Left lobe of liver (tissue), 2 donors: ENCODE measurements around the gene SLC26A2. TPM values are rescaled to one million over a fixed set of nuclear protein-coding genes. Genes with fewer than 3 reads are reported as not detected.

ENCODE experiments used
- ATAC-seq: fragments of 200-7000 bp; cut with Tn5 transposase; one replicate; pipeline ENCODE4 v1.9.1; 2020; ENCODE audit warnings: mild to moderate bottlenecking, moderate library complexity
- DNase-seq: peaks from one replicate; pipeline ENCODE4 v3.0.0-alpha.2; 2020; ENCODE audit warnings: low spot score
- total RNA-seq: library from RNA; stranded (reverse); gene quantifications from one replicate; pipeline ENCODE4 v1.2.1, GENCODE V29; 2021
- donor health status: DM: no; HTN: no; CAD: no; lungs with moderate emphysema.
- donor health status: DM: no; HTN: yes; CAD: no.

Gene SLC26A2
- total RNA-seq, 1 donor from 2014 or later: 1.3 TPM

- no peak for DNase-seq
- ATAC-seq: no peak
These were observed 678 bp downstream of the SLC26A2 start for GRCh38 chr5:149961186-149961685.

DNA sequence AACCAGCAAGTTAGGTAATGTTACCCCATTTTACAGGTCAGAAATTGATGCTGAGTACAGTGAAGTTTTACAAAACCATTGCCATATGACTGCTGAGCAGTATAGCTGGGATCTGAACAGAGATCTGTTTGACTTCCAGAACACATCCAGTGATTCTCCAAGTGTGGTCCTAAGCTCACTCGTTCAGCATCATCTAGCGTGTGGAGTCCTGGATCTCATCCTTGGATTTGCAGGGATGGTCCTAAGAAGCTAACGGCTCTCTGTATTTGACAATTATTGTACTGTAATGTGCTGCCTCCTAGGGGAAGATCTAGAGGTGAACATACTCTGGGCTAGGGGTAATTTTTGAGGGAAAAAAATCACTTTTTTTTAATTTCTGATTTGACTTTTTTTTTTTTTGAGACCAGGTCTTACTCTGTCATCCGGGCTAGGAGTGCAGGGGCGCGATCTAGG, 1.4 kb downstream of the SLC26A2 start:
- DNase-seq: no peak
- ATAC-seq: no peak

DNA sequence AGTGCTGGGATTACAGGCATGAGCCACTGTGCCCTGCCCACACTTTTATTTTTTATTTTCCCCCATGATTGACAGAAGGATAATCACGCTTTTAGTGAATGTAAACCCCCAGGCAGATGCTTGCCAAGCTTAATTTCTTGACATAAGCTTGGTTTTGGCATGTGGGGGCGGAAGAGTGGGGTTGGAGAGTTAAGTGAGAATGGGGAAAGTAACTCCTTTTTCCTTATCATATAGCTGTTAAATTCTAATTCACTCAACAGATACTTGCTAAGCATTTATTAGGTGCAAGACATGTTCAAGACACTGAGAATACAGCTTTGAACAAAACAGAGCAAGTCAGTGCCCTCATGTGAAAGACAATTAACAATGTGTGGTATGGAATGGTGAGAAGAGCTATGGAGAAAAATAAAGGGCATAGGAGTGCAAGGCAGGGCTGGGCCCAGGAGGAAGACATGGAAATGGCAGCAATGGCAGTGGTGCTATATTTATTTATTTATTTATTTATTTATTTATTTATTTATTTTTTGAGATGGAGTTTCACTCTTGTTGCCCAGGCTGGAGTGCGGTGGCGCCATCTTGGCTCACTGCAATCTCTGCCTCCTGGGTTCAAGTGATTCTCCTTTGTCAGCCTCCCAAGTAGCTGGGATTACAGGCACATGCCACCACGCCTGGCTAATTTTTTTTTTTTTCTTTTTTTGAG, 2.2 kb downstream of the SLC26A2 start:
- ATAC-seq: no peak

DNA sequence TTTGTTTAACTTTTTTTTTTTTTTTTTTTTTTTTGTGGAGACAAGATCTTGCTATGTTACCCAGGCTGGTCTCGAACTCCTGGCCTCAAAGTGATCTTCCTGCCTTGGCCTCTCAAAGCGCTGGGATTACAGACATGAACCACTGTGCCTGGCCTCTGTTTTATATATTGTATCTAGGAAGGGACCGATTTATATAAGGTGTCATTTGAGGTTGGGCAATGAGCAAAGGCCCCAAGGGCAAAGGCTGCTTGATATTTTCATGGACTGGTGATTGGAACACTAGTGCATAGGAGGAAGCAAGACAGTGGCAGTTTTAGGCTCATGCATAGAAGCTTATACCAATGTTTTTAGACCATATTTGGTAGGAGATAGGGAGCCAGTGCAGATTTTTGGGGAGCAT, 3.2 kb downstream of the SLC26A2 start:
- DNase-seq: no peak
- ATAC-seq: no peak

More for the DNA sequence above, 2.2 kb downstream of the SLC26A2 start:
- no peak for DNase-seq

- no peak for DNase-seq
- ATAC-seq: no peak
These were observed 6.4 kb downstream of the SLC26A2 start for GRCh38 chr5:149966946-149967345.

DNA sequence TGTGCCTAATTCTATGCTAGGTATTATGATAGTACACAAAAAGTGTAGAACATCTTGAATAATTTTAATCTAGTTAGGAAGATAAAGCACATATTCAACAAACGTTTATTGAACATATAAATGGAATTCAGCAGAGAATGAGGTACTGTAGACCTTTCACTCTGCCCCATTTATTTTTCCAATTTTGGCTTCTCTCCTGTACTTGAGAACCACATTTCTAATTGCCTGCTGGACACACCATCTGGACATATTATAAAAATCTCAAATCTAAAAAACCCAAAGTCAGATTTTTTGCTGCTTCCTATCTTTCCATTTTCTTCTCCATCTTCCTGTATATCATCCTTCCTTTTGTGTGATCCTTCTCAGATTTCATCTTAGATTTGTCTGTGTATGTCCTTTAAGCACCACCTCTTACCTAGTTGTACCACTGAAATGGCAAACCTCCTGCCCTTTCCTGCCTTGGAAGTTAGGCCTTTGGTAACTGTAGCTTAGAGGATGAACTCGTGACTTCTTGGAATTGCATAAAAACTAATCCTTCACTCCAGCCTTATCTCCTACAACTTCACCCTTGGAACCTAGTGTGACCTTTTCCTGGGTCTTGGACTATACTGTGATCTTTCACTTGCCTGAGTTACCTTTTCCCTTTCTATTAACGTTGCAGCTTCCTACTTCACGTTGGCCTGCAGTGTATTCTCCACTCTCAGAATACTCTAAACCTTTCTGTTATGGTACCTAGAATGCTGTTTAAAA, 8.8 kb downstream of the SLC26A2 start:
- ATAC-seq (no peak), DNase-seq (no peak)

- no peak for DNase-seq
- no peak for ATAC-seq
These were observed 14.9 kb downstream of the SLC26A2 start for GRCh38 chr5:149975409-149975808.

DNA sequence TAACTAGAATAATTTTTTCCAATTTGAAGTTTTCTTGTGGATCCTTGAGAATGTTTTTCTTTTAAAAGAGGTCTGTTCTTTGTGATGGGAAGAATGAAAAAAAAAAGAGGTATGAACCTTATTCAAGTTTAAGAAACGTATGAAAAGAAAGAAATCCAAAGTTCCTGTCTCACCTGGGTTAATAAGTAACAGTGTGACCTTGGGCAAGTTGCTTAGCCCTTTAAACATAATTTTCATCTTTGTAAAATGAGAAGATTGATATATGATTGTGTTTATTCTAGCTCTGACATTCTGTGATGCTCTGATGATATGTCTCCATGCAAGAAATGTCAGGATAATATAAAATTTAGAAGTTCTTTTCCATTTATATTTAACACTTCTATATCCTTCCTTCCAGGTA, 19.3 kb downstream of the SLC26A2 start:
- ATAC-seq (no peak), DNase-seq (no peak)

DNA sequence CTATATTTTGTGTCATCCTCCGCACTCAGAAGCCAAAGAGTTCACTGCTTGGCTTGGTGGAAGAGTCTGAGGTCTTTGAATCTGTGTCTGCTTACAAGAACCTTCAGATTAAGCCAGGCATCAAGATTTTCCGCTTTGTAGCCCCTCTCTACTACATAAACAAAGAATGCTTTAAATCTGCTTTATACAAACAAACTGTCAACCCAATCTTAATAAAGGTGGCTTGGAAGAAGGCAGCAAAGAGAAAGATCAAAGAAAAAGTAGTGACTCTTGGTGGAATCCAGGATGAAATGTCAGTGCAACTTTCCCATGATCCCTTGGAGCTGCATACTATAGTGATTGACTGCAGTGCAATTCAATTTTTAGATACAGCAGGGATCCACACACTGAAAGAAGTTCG, 20.6 kb downstream of the SLC26A2 start:
- DNase-seq (no peak), ATAC-seq (no peak)

GRCh38 chr5:149982505-149982904, 21.9 kb downstream of the SLC26A2 start:
- ATAC-seq (no peak), DNase-seq (no peak)

GRCh38 chr5:149988126-149988525, 27.6 kb downstream of the SLC26A2 start:
- ATAC-seq (no peak), DNase-seq (no peak)

DNA sequence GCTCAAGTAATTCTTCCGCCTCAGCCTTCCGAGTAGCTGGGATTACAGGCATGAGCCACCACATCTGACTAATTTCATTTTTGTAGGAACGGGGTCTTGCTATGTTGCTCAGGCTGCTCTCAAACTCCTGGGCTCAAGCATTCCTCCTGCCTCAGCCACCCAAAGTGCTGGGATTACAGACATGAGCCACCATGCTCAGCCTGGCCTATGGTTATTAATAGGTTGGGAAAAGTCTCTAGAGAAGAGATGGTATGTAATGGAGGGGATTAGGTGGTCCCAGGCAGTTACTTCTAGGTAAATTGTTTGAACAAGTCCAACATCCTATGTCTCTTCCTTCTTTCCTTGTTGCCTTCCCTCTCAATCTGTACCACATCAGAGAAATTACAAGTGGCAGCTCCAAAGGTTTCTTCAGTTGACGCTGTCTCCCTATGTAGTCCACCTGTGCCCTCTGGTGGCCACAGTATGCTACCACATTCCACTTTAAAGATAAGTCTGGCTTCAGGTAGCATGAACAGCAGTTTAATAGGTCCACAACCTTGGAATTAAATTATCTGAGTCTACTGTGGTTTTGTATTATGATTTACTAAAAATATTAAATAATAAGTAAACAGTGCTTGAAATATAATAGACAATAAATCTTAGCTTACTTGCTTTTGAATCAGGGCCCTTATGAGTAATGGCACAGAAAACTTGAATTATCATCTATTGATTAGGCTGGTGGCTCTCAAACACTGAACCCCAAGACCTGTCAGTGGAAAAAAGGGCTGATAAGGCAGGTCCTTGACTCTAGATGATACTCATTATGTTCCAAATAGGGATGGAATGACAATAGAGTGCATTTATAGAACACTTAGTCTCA, 30.2 kb downstream of the SLC26A2 start:
- ATAC-seq: peak; percentile 99
- DNase-seq: peak; percentile 67

DNA sequence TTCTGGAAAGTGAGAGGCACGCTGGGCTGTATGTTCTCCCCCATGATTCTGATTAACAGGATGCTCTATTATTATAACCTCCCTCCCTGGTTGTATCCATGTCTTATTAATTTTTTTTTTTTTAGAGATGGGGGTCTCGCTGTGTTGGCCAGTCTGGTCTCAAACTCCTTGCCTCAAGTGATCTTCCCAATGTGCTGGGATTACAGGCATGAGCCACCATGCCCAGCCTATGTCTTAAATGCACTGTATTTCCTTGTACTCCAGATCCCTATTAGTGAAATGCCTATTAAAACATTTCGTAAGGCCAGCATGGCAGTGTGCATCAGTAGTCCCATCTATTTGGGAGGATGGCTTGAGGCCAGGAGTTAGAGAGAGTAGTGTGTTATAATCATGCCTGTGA, 32.9 kb downstream of the SLC26A2 start:
- ATAC-seq: no peak

GRCh38 chr5:149995385-149996204, 35.0 kb downstream of the SLC26A2 start:
- no peak for DNase-seq
- no peak for ATAC-seq

More for the DNA sequence above, 32.9 kb downstream of the SLC26A2 start:
- no peak for DNase-seq

DNA sequence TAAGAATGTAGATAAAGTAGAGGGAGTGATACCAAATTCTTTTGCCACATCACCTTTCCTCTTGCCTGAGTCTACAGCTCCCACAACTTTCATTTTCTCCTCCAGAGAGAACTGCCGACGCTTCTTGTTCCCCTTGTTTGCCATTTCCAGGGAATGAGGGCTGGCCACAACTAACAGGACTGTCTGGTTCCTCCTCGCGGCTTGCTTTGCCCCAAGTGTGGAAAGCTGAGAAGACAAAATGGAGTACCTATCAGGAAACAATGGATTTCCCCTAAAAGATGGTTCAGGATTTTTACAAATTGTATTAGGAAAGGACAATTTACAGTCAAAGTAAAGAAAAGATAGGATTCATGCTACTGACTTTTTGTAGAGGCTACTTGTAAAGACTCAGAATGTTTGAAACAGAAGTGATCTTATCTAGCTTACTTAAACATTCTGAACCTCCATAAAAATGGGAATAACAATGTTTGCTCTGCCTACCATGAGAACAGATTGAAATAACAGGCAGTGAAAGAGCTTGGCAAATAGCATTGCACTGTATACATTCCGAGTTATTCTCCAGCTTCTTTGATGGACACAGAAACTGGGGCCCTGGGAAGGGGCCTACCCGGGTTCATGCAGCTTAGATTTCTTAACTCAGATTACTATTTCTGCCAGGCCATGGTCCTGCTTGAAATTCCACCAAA, 35.8 kb downstream of the SLC26A2 start:
- DNase-seq: no peak
- no peak for ATAC-seq

GRCh38 chr5:149998281-149998680, 37.7 kb downstream of the SLC26A2 start:
- ATAC-seq: no peak

GRCh38 chr5:149999359-149999758, 38.8 kb downstream of the SLC26A2 start:
- no peak for DNase-seq
- ATAC-seq: no peak

More at GRCh38 chr5:149998281-149998680, 37.7 kb downstream of the SLC26A2 start:
- no peak for DNase-seq

- ATAC-seq (no peak), DNase-seq (no peak)
These were observed 39.3 kb downstream of the SLC26A2 start for GRCh38 chr5:149999866-150000255.

DNA sequence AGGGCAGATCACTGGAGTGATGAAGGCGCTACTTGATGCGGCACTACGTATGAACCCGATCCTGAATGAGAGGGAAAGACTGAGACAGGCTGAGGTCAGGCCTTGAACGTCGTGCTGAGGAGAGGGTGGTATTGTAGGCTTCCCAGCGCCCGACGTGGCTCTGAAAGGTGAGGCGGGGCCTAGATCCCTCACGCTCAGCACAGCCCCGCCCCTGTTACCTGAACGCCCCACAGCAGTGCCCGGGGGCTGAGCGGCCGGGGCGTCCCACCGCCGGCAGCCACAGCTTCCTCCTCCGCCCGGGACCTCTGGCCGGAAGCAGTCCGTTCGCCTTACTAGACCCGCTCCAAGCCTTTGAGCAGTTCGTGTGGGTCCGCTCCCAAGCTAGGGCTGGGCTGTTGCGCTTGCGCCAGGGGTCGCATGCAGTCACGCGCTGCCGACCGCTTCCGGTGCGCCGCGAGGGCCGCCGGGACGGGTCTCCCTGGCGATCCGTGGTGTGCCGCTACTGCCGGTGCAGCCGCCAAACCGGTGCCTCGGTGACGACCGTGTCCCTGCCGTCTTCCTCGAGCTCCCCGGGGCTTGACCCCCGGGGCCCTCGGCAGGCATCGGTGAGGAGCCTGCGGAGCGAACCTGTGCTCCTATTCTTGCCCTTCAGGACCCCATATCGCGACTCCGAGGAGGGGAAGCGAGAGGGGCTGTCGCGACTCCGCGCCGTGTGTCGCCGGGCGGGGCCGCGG, 39.9 kb downstream of the SLC26A2 start, which contains the start of the genes HMGXB3 and TIGD6:
Gene HMGXB3 (plus strand): TSS at position 484 of the 734 bp plus-strand sequence. CDS start 4,114 bp downstream, outside the sequence.
Gene TIGD6 (minus strand): TSS at position 399 of the 734 bp plus-strand sequence. CDS start 4,306 bp downstream, outside the sequence.
- DNase-seq (peak; percentile 95), ATAC-seq (peak; percentile 91)
